Measurements from ENCODE around the gene CELF2.

CELF2 gene

DNA sequence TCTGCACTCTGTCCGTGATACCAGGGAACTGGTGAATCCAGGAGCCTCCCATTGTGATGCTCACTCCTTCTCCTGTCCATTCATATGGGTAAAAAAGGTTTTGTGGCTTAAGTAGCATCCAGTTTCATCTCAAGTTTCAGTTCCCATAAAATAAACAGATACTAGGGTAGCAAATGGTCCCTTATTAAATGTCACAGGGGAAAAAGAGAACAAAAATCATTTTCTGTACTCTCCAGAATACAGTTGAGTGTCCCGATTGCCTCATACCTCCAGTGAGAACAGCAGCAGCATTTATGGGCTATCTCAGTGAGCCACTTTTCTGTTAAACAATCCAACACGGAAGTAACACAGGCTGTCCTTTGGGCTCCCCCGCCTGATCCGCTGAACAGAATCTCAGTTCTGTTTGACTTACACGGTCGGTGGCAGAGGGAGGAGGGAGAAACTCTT, 179.6 kb downstream of the CELF2 start:
- TF ChIP-seq CTCF (IDR thresholded peaks at IDR 0.05; ENCODE audit: low read depth, low read length) = no peak
- in situ Hi-C loops (cut with HindIII; ENCODE audit: low sequenced_read_pairs) = no loop called here
- no peak overlapping the region for H3K4me3 ChIP-seq (ENCODE audit: low read depth, low read length)
- DNase-seq (ENCODE audit: low read depth, low spot score) = no peak

GRCh38 chr10:11197878-11198277, 180.2 kb downstream of the CELF2 start:
- no peak for TF ChIP-seq CTCF (IDR thresholded peaks at IDR 0.05; ENCODE audit: low read depth, low read length)
- no peak overlapping the region for H3K4me3 ChIP-seq (ENCODE audit: low read depth, low read length)
- in situ Hi-C loops (cut with HindIII; ENCODE audit: low sequenced_read_pairs) = no loop called here
- DNase-seq (ENCODE audit: low read depth, low spot score) = no peak

GRCh38 chr10:11201911-11202310, 184.2 kb downstream of the CELF2 start:
- in situ Hi-C loops (cut with HindIII; ENCODE audit: low sequenced_read_pairs) = no loop called here
- DNase-seq (ENCODE audit: low read depth, low spot score) = no peak

DNA sequence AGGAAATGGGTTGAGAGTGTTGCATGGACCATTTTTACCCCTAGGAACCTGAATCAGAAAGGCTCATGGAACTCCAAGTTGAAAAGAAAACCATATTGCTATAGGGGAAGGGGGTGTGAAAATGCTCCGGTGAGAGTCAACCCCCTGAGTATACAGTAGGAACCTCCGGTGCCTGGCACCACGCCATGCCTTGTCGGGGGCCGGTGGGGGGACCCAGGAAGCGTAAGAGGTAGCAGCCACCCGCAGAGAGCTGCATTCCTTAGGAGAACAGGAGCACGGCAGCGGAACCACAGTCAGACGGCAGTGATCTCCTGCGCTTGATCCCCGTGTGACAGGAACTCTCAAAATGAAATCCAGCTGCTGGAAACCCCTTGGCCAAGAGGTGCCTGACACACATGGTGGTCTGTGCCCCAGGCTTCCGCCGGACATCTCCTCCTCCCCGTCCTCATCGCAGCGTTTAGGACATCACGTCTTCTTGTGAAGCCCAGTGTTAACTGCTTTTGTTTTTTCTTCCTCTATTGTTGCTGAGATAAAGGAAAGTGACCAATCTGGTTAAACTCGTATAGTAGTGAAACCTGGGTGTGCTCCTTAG, 186.8 kb downstream of the CELF2 start:
- DNase-seq (ENCODE audit: low read depth, low spot score) = no peak
- H3K4me3 ChIP-seq (ENCODE audit: low read depth, low read length) = no peak overlapping the region
- in situ Hi-C loops (cut with HindIII; ENCODE audit: low sequenced_read_pairs) = no loop called here
- no peak for TF ChIP-seq CTCF (IDR thresholded peaks at IDR 0.05; ENCODE audit: low read depth, low read length)

More at GRCh38 chr10:11201911-11202310, 184.2 kb downstream of the CELF2 start:
- H3K4me3 ChIP-seq (ENCODE audit: low read depth, low read length) = no peak overlapping the region
- TF ChIP-seq CTCF (IDR thresholded peaks at IDR 0.05; ENCODE audit: low read depth, low read length) = no peak

- no peak for TF ChIP-seq CTCF (IDR thresholded peaks at IDR 0.05; ENCODE audit: low read depth, low read length)
- no peak for DNase-seq (ENCODE audit: low read depth, low spot score)
- in situ Hi-C loops (cut with HindIII; ENCODE audit: low sequenced_read_pairs) = no loop called here
- no peak overlapping the region for H3K4me3 ChIP-seq (ENCODE audit: low read depth, low read length)
Observed at GRCh38 chr10:11205030-11205772, 187.5 kb downstream of the CELF2 start.

DNA sequence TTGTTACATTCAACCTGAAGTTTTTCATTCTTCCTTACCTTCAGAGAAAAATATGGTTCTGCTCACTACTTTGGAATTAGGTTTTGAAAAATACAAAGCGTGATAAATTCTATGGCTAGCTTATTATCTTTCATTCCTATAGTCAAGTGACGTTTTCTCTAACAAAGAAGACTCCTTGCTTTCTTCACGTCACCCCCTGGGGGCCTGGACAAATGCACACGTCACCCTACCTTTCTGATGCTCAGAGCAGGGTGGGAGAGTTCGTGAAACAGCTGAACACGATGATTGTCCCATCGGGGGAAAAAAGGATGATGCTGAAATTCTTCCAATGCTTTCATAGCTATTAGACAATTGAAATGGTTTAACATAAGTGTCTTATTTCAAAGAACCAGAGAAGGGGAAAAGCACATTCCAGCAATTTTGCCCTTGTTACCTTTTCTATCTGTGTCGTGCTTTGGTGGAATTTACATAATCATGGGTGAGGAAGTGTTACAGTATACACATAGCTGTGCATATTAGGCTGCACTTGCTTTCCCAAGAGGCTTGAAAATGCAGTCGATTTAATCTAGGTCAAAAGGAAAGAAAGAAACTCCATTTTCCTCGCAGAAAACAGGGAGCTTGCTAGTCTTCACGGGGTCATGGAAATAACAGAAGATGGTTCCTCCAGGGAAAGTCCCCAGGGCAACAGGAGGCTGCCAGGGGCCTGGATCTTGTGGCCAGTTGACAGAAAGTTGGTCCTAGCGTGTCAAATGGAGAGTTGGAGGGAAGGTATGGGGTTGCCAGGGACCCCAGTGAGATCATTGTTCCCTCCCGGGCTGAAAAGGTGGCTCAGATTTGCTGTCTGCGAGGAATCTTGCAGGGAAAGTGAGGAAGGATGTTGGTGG, 189.2 kb downstream of the CELF2 start:
- TF ChIP-seq CTCF (IDR thresholded peaks at IDR 0.05; ENCODE audit: low read depth, low read length) = no peak
- no peak for DNase-seq (ENCODE audit: low read depth, low spot score)
- no peak overlapping the region for H3K4me3 ChIP-seq (ENCODE audit: low read depth, low read length)
- in situ Hi-C loops (cut with HindIII; ENCODE audit: low sequenced_read_pairs) = no loop called here

Data from astrocyte of the spinal cord (primary cell).